GM18508 (cell line): ENCODE data around the gene LEMD2.

ENCODE experiments used
- ATAC-seq: cut with Tn5 transposase; IDR thresholded peaks from one replicate; pipeline ENCODE4 v1.9.1; 2021; ENCODE audit warnings: moderate number of reproducible peaks; ENCODE audit not compliant: insufficient read depth, unreplicated experiment

Gene LEMD2

DNA sequence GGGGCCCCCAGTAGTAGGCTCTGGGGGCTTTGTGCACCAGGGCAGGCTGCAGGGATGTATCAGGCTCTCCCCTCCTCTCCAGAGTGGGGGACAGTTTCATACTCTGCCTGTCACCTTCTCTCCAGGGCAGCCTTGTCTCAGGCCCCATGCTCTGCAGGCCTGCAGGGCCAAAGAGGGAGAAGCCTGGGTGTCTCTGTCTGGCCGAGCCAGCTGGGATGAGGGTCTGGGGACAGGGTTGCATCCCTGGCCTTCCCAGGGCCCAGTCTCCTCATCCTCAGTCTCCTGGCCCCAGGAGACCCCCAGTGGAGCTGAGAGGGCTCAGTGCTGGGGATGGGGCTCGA lies 27.4 kb downstream of the LEMD2 start:
- ATAC-seq = no peak

DNA sequence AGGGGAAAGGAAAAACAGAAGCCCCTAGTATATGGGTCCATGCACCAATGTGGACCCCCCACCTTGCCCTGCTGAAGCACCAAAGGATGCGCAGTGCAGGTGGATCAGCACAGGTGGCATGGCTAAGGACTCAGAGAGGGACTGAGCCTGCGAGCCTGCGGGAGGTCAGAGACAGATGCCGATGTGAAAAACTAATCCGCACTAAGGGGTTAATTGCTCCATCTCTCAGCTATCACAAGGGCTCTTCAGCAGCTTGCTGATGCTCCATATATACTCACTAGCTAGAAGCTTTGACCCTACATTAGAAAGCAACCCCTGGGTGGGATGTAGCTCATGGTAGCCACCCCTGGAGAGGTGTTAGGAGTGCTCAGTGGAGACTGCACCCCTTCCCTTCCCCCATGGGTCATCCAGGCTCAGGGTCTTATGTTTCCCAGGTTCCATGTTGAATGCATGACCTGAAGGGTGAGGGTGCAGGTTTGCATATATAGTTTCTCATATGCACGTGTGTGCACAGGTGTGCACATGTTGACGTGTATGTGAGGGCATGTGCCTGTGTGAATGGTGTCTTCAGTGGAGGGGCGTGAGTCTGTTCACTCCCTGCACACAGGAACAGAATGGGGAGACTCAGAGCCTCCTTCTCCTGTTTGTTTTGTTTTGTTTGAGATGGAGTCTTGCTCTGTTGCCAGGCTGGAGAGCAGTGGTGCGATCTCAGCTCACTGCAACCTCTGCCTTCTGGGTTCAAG lies 28.9 kb downstream of the LEMD2 start:
- ATAC-seq = no peak

DNA sequence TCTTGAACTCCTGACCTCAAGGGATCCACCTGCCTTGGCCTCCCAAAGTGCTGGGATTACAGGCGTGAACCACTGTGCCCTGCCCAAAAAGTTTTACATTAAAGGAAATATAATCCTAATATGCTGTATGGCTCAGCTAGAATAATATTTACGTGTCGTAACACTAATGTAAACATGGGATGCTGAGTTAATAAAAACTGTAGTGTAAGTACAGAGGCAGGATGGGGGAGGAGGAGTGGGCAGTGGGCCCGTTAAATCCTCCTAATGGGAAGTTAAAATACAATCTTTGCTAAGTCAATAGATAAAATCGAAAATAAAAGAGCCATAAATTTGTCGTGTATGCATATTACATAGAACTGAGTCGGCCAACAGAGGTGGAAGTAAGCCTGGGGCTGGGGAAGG lies 30.1 kb downstream of the LEMD2 start:
- no peak for ATAC-seq

DNA sequence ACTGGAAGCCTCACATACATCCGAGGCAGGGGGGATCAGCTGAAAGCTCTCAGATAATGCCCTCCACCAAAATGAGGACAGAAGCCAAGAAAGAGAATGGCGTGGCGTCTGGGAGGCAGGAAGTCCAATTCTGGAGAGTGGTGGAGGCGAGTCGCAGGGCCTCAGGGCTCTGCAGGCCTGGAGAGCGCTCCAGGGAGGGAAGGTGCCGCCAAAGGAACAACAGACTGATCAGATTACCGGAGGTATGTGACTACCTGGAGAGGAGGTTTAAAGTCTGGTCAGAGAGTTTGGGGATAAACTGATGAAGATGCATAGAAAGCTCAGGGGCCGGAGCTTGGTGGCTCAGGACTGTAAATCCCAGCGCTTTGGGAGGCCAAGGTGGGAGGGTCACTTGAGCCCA lies 31.0 kb downstream of the LEMD2 start:
- ATAC-seq = no peak

DNA sequence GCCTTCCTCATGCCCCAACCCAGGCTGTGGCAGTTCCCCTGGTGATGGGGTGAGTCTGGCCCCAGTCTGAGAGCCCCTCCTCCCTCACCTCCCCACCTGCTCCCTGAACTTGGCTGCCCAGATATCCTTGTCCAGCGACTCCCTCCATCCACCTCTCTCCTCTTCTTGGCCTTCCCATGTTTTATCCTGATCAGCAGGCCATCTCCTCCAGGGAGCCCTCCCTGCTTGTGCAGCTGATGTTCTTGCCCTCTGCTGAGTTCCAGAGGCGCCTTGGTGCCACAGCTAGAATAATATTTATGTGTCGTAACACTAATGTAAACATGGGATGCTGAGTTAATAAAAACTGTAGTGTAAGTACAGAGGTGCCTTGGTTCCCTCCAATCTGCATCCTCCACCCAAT lies 31.8 kb downstream of the LEMD2 start:
- no peak for ATAC-seq

DNA sequence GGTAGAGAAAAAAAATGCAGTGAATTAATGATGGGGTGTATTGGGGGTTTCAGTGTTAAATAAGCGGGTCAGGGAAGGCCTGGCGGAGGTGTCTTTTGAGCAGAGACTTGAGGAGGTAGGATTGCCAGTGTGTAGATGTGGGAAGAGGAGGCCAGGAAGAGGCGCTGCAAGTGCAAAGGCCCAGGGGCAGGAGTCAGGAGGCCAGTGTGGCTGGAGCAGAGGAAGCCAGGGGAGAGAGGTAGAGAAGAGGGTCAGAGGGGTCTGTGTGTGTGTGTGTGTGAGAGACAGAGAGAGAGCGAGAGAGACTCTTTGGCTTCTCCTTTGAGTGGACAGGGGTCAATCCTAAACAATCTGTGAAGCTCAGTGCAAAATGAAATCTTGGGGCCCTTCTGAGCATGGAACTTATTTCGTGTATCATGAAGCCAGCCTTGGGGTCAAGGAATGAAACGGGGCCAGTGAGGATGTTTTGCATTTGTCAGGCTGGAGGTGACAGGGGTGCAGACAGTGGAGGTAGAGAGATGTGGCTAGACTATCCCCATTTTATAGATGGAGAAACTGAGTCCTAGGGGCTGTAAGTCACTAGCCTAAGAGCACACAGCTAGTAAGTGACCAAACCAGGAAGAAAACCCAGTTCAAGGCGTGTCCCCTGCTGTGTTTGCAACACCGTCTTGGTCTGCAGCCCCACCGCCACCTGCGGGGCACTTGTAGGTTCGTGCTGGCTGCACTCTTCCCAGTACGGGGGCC lies 32.5 kb downstream of the LEMD2 start:
- no peak for ATAC-seq

DNA sequence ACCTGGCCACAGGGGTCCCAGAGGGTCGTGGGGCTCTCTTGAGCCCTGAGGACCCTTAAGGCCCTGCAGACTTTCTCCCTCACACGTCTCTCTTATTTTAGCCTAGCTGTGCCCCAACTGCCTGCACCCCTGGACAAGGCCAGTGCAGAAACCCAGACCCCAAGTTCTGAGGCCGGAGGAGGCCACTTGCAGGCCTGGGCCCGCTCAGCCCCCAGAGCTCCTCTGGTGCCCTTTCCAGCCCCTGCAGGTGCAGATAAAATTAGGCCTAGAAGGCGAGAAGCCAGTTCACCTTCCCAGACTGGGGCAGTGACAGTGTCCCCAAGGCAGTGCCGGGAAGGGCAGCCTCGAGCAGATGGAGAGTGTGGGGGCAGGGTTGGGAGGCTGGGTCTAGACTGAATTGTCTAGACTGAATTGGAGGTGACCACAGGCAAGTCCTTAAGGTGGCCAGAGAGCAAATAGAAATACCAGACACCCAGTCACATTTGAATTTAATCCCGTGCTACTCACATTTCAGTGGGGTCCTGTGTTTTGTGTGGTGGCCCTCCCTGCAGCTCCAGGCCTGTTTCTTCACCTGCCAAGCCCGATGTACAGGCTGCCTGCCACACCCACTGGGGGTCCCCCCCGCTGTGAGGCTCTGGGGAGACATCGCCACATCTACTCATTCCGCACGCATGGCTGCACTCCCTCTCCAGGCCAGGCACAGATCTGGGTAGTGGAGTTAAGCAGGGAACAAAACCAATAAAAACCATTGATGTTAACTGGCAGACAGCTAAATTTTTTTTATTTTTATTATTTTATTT lies 33.7 kb downstream of the LEMD2 start:
- no peak for ATAC-seq

DNA sequence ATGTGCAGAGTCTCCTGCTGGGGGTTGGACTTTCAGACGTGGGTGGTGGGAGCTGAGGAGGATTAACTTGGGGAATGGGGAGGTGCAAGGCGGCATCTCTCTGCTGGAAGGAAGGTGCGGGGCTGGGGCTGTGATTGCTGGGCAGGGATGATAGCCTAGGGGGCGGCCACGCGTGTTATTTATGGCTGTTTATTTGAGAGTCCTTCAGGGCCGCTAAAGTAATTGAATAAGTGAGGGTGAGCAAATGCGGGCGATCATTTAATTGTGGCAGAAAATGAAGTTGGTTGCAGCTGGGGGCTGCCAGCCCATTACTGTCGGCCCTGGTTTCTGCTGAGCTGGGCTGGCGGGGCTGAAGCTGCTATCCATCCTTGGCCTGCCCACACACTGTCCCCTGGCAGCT lies 34.7 kb downstream of the LEMD2 start:
- ATAC-seq = no peak

DNA sequence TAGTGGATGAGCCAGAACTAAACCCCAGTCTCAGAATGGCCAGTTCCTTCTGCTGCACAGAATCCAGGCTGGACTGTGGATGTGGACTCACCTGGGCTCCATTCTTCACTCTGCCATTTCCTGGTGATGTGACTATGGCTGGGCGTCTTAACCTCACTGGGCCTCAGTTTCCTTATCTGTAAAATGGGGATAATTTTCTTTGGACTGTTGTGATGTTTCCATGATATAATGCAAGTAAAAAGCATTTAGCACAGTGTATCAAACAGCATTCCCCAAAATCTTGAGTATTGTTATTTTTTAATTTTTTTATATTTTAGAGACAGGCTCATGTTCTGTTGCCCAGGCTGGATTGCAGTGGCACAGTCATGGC lies 36.3 kb downstream of the LEMD2 start:
- no peak for ATAC-seq

DNA sequence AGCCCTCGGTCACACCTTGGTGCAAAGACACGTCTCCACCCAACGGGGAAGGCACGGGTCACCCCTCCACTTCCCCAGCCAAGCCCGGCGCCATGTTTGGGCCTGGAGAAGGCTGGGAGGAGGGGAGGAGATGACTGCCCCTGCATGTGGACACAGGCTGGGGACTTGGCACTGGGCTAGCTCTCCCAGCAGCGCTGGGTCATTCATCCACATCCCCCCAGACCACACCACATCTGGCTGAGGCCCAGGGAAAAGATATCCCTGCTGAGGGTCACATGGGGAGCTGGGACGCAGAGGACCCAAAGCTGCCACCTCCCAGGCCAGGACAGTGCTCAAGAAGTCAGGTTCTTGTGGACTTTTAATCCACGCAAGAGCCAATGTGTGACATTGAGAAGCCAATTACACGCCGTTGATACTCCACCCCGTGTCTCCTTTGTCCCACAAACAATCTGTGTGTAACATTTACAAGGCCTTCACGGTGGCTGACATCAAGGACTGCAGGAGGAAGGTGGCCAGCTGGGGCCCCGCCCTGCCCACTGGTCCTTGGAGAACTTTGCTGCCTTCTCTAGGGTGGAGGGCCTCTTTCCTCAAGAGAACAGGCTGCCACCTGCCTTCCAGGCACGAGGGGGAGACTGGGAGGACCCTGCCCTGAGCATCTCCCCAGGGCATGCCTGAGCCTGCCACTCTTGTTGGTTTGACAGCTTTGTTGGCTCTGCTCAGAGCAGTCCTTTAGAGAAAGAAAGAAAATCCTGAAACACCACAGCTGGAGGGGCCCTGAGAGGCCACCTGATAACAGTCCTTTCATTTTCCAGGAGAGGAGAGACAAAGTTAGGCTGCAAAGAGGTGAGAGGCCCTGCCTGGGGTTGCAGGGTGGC lies 36.9 kb downstream of the LEMD2 start:
- no peak for ATAC-seq

DNA sequence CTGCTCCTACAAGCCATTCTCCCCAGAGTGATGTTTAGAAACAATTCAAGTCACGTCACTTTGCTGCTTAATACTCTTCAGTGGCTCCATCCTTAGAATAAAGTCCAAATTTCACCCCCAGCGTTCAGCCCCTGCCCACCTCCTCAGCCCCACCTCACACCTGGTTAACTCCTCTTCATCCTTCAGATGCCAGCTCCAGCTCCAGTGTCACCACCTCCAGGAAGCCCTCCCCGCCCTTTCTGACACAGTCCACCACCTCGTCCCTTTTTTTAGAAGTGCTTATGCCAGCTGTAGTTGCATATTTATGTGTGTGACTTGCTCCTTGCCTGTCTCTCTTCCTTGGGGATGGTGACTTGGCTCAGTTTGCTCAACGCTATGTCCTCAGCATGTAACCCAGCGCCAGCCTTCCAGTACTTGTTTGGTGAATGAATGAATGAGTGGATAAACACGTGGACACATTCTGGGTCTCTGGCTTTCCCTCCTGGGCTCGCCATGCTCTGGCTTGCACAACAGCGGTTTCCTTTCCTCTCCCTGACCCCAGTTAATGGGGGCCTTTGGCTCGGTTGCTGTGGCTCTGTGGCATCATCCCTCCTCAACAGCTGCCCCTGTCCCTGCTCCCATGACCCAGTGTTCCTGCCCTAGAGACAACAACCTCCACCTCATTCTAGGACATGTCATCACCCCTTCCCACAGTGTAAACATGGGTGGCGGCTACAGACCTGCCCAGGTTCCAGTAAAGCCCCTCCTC lies 38.5 kb downstream of the LEMD2 start:
- no peak for ATAC-seq

DNA sequence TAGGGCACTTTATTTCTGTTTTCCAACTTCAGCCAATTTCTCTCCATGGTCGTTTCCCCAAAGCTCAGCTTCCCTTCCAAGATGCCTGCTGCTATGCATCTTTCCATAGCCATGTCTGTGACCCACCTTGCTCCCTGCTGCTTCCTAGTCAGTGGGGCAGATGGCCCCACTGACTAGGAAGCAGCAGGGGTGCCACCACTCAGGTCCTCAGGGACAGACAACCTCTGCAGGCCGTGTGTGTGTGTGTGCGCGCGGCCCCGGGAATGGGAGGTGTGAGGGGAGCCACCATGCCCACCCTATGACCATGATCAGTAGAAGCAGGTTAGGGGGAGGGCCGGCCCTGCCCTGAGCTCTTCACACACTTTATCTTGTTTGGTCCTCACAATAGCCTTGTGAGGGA lies 39.5 kb downstream of the LEMD2 start:
- ATAC-seq = no peak

DNA sequence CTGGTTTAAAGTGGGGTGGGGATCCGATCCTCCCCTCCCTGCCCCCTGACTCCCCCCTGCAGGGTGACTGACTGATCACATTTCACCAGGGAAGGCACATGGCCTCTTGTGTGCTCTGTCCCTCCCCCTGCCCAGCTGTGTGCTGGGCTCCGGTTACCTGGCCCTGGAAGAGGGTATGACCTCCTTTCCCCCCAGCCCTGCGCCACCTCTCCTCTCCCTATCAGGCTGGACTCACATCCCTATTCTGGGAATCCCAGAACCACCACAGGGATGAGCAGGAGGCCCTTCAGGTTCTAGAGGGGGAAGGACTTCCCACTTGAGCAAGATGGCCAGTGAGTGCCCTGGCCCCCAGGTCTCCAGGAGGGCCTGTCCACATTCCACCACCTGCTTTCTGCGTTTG lies 40.1 kb downstream of the LEMD2 start:
- ATAC-seq = no peak

DNA sequence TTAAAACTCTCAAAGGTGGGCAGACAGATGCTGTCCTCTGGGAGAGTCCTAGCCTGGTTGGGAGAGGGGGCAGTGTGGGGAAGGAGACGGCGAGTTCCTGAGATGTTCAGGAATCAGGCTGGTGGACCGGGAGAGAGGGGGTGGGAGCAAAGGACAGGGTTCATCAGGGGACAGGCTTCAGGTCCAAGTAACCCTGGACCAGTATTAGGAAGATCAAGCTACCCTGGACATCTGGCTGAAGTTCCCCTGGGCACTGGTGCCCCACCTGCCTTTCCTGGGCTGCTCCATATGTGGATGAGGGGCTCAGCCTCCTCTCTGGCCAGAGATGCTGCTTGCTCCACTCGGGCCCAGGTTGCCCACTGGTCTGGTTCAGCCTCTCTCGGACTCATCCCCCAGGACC lies 41.1 kb downstream of the LEMD2 start:
- ATAC-seq = no peak

DNA sequence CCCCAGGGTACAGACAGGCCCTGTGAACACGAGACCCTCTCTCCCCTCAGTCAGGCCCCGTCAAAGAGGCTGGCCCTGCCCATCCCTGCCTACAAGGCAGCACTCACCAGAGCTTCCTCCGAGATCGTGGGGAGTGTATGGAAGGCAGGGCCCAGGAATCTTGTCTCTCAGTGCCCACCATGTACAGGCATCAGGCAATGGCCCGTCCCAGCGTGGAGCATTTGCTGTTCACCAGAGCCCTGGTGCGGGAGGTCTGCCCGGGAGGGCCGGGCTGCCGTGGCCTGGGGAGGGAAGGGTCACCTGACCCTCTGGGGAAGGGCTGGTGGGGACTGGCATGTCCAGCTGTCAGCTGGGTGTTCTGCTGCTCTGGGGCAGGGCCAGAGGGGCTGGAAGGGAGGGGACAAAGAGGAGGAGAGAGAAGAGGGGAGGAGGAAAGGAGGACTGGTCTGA lies 42.3 kb downstream of the LEMD2 start, which contains the start of gene IP6K3:
Gene IP6K3 (minus strand): TSS at position 255 of the 450 bp plus-strand sequence. CDS start 11,429 bp downstream, outside the sequence.
- no peak for ATAC-seq

DNA sequence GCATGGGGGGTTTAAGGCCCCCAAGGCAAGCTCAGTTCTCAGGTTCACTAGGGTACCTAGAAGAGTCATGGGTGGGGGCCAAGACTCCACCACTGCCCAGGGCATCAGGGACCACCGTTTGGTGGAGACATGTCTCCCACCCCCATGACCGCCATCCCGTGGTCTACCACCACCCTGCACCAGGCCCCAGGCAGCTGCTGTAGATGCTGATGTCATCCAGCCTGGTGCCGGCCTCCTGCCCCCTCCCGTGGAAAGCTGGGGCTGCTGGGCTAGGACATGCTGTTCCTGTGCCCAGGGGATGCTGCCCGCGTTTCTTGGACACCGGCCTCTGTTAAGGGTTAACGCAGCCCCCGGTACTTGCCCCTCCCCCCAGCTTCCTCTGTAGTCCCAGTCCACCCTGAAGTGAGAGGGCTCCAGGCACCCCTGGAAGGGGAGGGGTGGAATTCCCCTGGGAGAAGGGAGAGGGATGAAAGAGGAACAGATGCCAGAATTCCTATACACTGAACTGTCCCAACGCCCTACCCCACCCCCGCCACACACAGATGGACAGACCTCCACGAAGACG lies 42.8 kb downstream of the LEMD2 start:
- no peak for ATAC-seq

DNA sequence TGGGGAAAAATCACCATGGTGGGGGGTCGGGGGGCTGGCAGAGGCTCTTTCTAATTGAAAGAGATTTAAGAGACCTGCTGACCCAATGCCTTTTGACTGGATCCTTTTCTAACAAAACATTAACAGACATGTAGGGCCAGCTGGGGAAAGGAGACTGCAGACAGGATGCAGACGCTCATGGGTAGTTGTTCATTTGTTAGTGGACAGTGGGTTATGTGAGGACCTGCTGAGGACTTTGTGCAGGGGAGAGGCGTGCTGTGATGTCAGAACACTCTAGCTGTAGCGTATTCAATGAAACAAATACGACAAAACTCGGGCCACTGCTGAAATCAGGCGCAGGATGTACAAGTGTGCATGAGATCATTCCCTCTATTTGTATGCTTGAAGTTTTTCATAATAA lies 43.4 kb downstream of the LEMD2 start:
- ATAC-seq = no peak

DNA sequence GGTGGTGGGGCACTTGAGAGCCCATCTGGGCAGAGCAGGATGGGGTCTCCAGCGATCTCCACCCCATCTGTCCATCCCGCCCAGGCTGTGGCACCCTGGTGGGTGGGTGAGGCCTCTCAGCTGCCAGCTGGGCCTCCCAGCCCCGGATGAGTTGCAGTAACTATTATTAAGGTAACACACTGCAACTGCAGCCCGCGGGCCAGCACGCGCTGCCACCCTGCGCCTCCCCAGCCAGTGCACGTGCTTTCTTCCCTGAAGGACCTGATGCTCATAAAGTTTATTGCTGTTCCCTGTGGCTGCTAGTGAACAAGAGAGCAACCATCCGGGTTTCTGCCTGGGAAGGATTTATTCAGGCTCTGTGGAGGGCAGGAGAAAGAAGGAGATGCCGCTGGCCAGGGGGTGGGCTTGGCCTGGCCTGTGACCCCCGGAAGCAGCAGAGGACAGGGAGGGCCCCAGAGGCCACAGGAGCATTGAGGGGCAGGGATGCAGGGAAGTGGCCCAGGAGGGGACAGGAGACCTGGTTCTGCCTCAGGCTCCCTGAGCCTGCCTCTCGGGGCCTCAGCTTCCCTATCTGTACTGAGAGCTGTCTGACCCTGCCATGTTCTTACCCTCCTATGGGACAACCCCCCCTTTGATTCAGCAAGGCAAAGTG lies 43.9 kb downstream of the LEMD2 start:
- ATAC-seq = no peak
